Muscle of arm (tissue), 12 donors: Measurements from ENCODE around the gene TNPO2. TPM values are rescaled to one million over a fixed set of nuclear protein-coding genes. Genes with fewer than 3 reads are reported as not detected.

ENCODE experiments used
- DNase-seq: peaks from one replicate; pipeline ENCODE4 v3.0.0-alpha.2; 2013
- polyA plus RNA-seq, 12 donors: library from polyadenylated mRNA; unstranded; fragments of 120-200 nt; gene quantifications; one replicate each; pipeline ENCODE4 v1.2.1, GENCODE V29; 2013; ENCODE audit not compliant: insufficient read length in 12 of 12

The TNPO2 gene
- polyA plus RNA-seq, 12 donors: 37.4 to 93.0 (median 51.3) TPM; not detected in 1

GRCh38 chr19:12649941-12650340 lies 73.8 kb downstream of the TNPO2 start:
- DNase-seq: no peak

Other genes with a start within 250 kb of the TNPO2 start
- 1 to 10 TPM in 10 of 12 donors, not detected in 2; 2.3 to 4.8 (median 3.3) TPM for gene ZNF709, start 239.1 kb downstream of the TNPO2 start, polyA plus RNA-seq
- 1 to 10 TPM in 11 of 12 donors, not detected in 1; 4.2 to 7.1 (median 5.8) TPM for gene ZNF564, start 172.4 kb downstream of the TNPO2 start, polyA plus RNA-seq
- gene ZNF490, start 113.1 kb downstream of the TNPO2 start, polyA plus RNA-seq: 1 to 10 TPM in 11 of 12 donors, not detected in 1; 2.1 to 4.9 (median 3.2) TPM
- gene ZNF791, start 113.0 kb downstream of the TNPO2 start, polyA plus RNA-seq: 10 to 100 TPM; 11.9 to 92.2 (median 13.7) TPM
- 10 to 100 TPM in 11 of 12 donors, not detected in 1; 21.6 to 53.9 (median 26.4) TPM for gene MAN2B1, start 57.2 kb downstream of the TNPO2 start, polyA plus RNA-seq
- gene WDR83, start 57.1 kb downstream of the TNPO2 start, polyA plus RNA-seq: 10 to 100 TPM in 5 of 12 donors, 1 to 10 TPM in 6, not detected in 1; 6.7 to 16.7 (median 9.9) TPM
- 10 to 100 TPM in 11 of 12 donors, not detected in 1; 51.6 to 79.8 (median 62.6) TPM for gene DHPS, start 42.1 kb downstream of the TNPO2 start, polyA plus RNA-seq
- under 1 TPM in 2 of 12 donors, not detected in 10; 0.46 to 0.98 TPM for gene GNG14, start 35.9 kb downstream of the TNPO2 start, polyA plus RNA-seq
- 1 to 10 TPM in 11 of 12 donors, not detected in 1; 2.4 to 6.3 (median 3.5) TPM for gene FBXW9, start 27.3 kb downstream of the TNPO2 start, polyA plus RNA-seq
- 100 to 1,000 TPM in 11 of 12 donors, not detected in 1; 130 to 438 (median 158) TPM for gene TRIR, start 10.8 kb upstream of the TNPO2 start, polyA plus RNA-seq
- gene GET3, start 13.6 kb upstream of the TNPO2 start, polyA plus RNA-seq: 10 to 100 TPM in 11 of 12 donors, not detected in 1; 36.1 to 51.0 (median 40.6) TPM
- under 1 TPM in 4 of 12 donors, not detected in 8; 0.08 to 0.14 (median 0.11) TPM for gene BEST2, start 27.9 kb upstream of the TNPO2 start, polyA plus RNA-seq
- 10 to 100 TPM in 11 of 12 donors, not detected in 1; 12.4 to 78.3 (median 24.2) TPM for gene HOOK2, start 51.6 kb upstream of the TNPO2 start, polyA plus RNA-seq
- 100 to 1,000 TPM in 2 of 12 donors, 10 to 100 TPM in 9, not detected in 1; 18.0 to 187 (median 38.3) TPM for gene JUNB, start 67.6 kb upstream of the TNPO2 start, polyA plus RNA-seq
- 100 to 1,000 TPM in 11 of 12 donors, not detected in 1; 124 to 185 (median 148) TPM for gene PRDX2, start 77.9 kb upstream of the TNPO2 start, polyA plus RNA-seq
- 1 to 10 TPM in 10 of 12 donors, not detected in 2; 1.4 to 7.1 (median 4.2) TPM for gene THSD8, start 78.1 kb upstream of the TNPO2 start, polyA plus RNA-seq
- 10 to 100 TPM in 10 of 12 donors, not detected in 2; 13.3 to 25.6 (median 17.6) TPM for gene RNASEH2A, start 82.7 kb upstream of the TNPO2 start, polyA plus RNA-seq
- gene RTBDN, start 110.6 kb upstream of the TNPO2 start, polyA plus RNA-seq: under 1 TPM in 1 of 12 donors, not detected in 11; 0.16 TPM
- 10 to 100 TPM in 1 of 12 donors, under 1 TPM in 10, not detected in 1; 0.16 to 12.0 (median 0.62) TPM for gene MAST1, start 114.6 kb upstream of the TNPO2 start, polyA plus RNA-seq
- 10 to 100 TPM in 4 of 12 donors, 1 to 10 TPM in 7, not detected in 1; 6.4 to 18.1 (median 8.6) TPM for gene DNASE2, start 157.5 kb upstream of the TNPO2 start, polyA plus RNA-seq
- 1 to 10 TPM in 1 of 12 donors, under 1 TPM in 9, not detected in 2; 0.15 to 2.8 (median 0.43) TPM for gene KLF1, start 163.3 kb upstream of the TNPO2 start, polyA plus RNA-seq
- 10 to 100 TPM in 11 of 12 donors, not detected in 1; 15.0 to 33.8 (median 25.4) TPM for gene GCDH, start 167.2 kb upstream of the TNPO2 start, polyA plus RNA-seq
- gene SYCE2, start 195.4 kb upstream of the TNPO2 start, polyA plus RNA-seq: 1 to 10 TPM in 10 of 12 donors, not detected in 2; 2.1 to 4.5 (median 3.2) TPM
- gene FARSA, start 209.8 kb upstream of the TNPO2 start, polyA plus RNA-seq: 10 to 100 TPM in 11 of 12 donors, not detected in 1; 25.7 to 45.4 (median 34.4) TPM
- gene CALR, start 214.7 kb upstream of the TNPO2 start, polyA plus RNA-seq: 100 to 1,000 TPM; 312 to 584 (median 398) TPM
- gene RAD23A, start 221.9 kb upstream of the TNPO2 start, polyA plus RNA-seq: 100 to 1,000 TPM in 9 of 12 donors, 10 to 100 TPM in 3; 80.3 to 659 (median 114) TPM
- gene GADD45GIP1, start 233.3 kb upstream of the TNPO2 start, polyA plus RNA-seq: 10 to 100 TPM in 11 of 12 donors, not detected in 1; 31.9 to 47.7 (median 36.5) TPM
- under 1 TPM in 6 of 12 donors, not detected in 6; 0.12 to 0.23 (median 0.16) TPM for gene DAND5, start 245.6 kb upstream of the TNPO2 start, polyA plus RNA-seq